ENCODE data around the gene C22orf15. TPM values are rescaled to one million over a fixed set of nuclear protein-coding genes. Genes with fewer than 3 reads are reported as not detected.

The C22orf15 gene
- total RNA-seq, 4 donors from 2014 or later: not detected

- no peak for ATAC-seq (ENCODE audit: low FRiP score)
- DNase-seq (ENCODE audit: low spot score): no peak
- no peak for TF ChIP-seq CTCF (IDR thresholded peaks at IDR 0.05)
These were observed 19.5 kb upstream of the C22orf15 start for GRCh38 chr22:23743303-23743705.

GRCh38 chr22:23744001-23744400 lies 18.8 kb upstream of the C22orf15 start:
- DNase-seq (ENCODE audit: low spot score) (no peak), ATAC-seq (ENCODE audit: low FRiP score) (no peak)
- no peak for TF ChIP-seq CTCF (IDR thresholded peaks at IDR 0.05)

- ATAC-seq (ENCODE audit: low FRiP score) (no peak), DNase-seq (ENCODE audit: low spot score) (no peak)
- no peak for TF ChIP-seq CTCF (IDR thresholded peaks at IDR 0.05)
These were observed 18.3 kb upstream of the C22orf15 start for GRCh38 chr22:23744485-23744884.

GRCh38 chr22:23745791-23746190 lies 17.0 kb upstream of the C22orf15 start:
- ATAC-seq (ENCODE audit: low FRiP score): no peak
- TF ChIP-seq CTCF (IDR thresholded peaks at IDR 0.05): no peak
- no peak for DNase-seq (ENCODE audit: low spot score)

- no peak for TF ChIP-seq CTCF (IDR thresholded peaks at IDR 0.05)
- no peak for DNase-seq (ENCODE audit: low spot score)
- no peak for ATAC-seq (ENCODE audit: low FRiP score)
These were observed 12.9 kb upstream of the C22orf15 start for GRCh38 chr22:23749841-23750301.

DNA sequence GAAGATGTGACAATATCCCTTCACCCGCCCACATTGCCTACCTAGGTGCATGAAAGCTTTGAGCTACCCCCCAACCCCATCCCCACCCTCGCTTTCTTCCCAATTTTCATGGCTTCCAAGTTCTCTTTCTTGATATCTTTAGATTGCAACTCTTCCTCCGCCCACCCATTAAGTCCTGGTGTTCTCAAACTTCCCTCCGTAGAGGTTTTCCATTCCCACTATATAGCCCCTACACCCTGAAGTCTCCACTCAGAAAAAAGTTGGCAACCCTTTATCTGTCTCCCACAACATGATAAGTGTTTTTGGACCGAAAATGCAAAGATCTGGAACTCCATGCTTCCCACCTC lies 12.4 kb upstream of the C22orf15 start:
- no peak for ATAC-seq (ENCODE audit: low FRiP score)
- TF ChIP-seq CTCF (IDR thresholded peaks at IDR 0.05): no peak
- no peak for DNase-seq (ENCODE audit: low spot score)

- TF ChIP-seq CTCF (IDR thresholded peaks at IDR 0.05): no peak
These were observed 11.9 kb upstream of the C22orf15 start, which contains the start of gene ZNF70 for GRCh38 chr22:23750714-23751440. ZNF70 (minus strand) TSS chr22:23751112; CDS start chr22:23745140, 5,972 bp downstream.

More at GRCh38 chr22:23750714-23751440, 11.9 kb upstream of the C22orf15 start, which contains the start of gene ZNF70:
- DNase-seq (ENCODE audit: low spot score) (peak; percentile 60), ATAC-seq (ENCODE audit: low FRiP score) (peak; percentile 96)
